Thoracic aorta (tissue), 2 donors: ENCODE results near the gene ZHX3. TPM values are rescaled to one million over a fixed set of nuclear protein-coding genes. Genes with fewer than 3 reads are reported as not detected.

ENCODE experiments used
- ATAC-seq: fragments of 150-250 bp; one replicate; pipeline ENCODE4 v1.8.0; 2017; ENCODE audit warnings: low read depth; ENCODE audit not compliant: insufficient number of reproducible peaks, low FRiP score
- DNase-seq: peaks from one replicate; pipeline ENCODE4 v3.0.0-alpha.2; 2020; ENCODE audit warnings: low spot score
- H3K27ac ChIP-seq, 2 donors: fragments of 200-600 bp; sonication (generic); 1 replicate in 1 of 2; 2 replicates in 1 of 2; pipeline ENCODE4 v1.5.1; 2016; ENCODE audit warnings: mild to moderate bottlenecking in 2 of 2, moderate library complexity in 2 of 2
- H3K27me3 ChIP-seq: fragments of 200-600 bp; sonication (generic); replicated peaks from 2 replicates; pipeline ENCODE4 v1.6.0; 2016; ENCODE audit warnings: mild to moderate bottlenecking; ENCODE audit not compliant: insufficient read depth
- H3K36me3 ChIP-seq: fragments of 200-600 bp; sonication (generic); one replicate; pipeline ENCODE4 v1.5.1; 2016
- H3K4me1 ChIP-seq, 2 donors: fragments of 200-600 bp; sonication (generic); 1 replicate in 1 of 2; 2 replicates in 1 of 2; pipeline versions ENCODE4 v1.5.1 to v1.6.0; 2016; ENCODE audit warnings: low read depth in 2 of 2, mild to moderate bottlenecking in 1 of 2; ENCODE audit not compliant: control insufficient read depth in 1 of 2
- H3K4me3 ChIP-seq: fragments of 200-600 bp; sonication (generic); 2 replicates; pipeline ENCODE4 v1.5.1; 2016; ENCODE audit warnings: mild to moderate bottlenecking
- H3K9me3 ChIP-seq: fragments of 200-600 bp; sonication (generic); 2 replicates; pipeline ENCODE4 v1.5.1; 2016
- CTCF ChIP-seq: fragments of 200-600 bp; sonication (generic); IDR thresholded peaks from one replicate; pipeline ENCODE4 v1.5.1; 2019; ENCODE audit warnings: antibody characterized with exemption
- total RNA-seq, 2 donors: library from RNA; depleted of rRNA; stranded (reverse); fragments of >200 nt; gene quantifications; one replicate each; pipeline versions ENCODE4 v1.1.0 to v1.2.3, GENCODE V29; 2016

Gene ZHX3
- total RNA-seq, 2 donors from 2014 or later: 60.8 to 74.9 TPM

GRCh38 chr20:41229259-41229658 lies 88.3 kb downstream of the ZHX3 start:
- no peak overlapping the region for H3K4me3 ChIP-seq
- H3K27me3 ChIP-seq: no peaks in the 10 kb centered on the region
- no peak overlapping the region for H3K27ac ChIP-seq
- no peaks in the 10 kb centered on the region for H3K9me3 ChIP-seq
- H3K36me3 ChIP-seq: no peaks in the 10 kb centered on the region
- ATAC-seq (no peak), DNase-seq (no peak)
- no peak for TF ChIP-seq CTCF
- peaks cover 20 to 41% of the 10 kb centered on the region in 2 donors for H3K4me1 ChIP-seq

- no peaks in the 10 kb centered on the region for H3K9me3 ChIP-seq
- no peaks in the 10 kb centered on the region for H3K27me3 ChIP-seq
- no peak for TF ChIP-seq CTCF
- H3K27ac ChIP-seq: no peak overlapping the region
- no peak for ATAC-seq
- H3K4me3 ChIP-seq: no peak overlapping the region
- no peak for DNase-seq
- H3K4me1 ChIP-seq: peaks cover 16 to 40% of the 10 kb centered on the region in 2 donors
- H3K36me3 ChIP-seq: no peaks in the 10 kb centered on the region
Observed at GRCh38 chr20:41228858-41229257, 88.7 kb downstream of the ZHX3 start.

- Histone ChIP-seq H3K36me3 (no peaks in the 10 kb centered on the region), H3K4me1 (peaks cover 15 to 39% of the 10 kb centered on the region in 2 donors), H3K27ac (no peak overlapping the region), H3K4me3 (no peak overlapping the region), H3K9me3 (no peaks in the 10 kb centered on the region), H3K27me3 (no peaks in the 10 kb centered on the region)
- TF ChIP-seq CTCF: no peak
- DNase-seq: no peak
- no peak for ATAC-seq
Observed at GRCh38 chr20:41226426-41226825, 91.1 kb downstream of the ZHX3 start.

GRCh38 chr20:41225091-41225490 lies 92.4 kb downstream of the ZHX3 start:
- no peak for ATAC-seq
- TF ChIP-seq CTCF: no peak
- no peak overlapping the region for H3K4me3 ChIP-seq
- peaks cover 15 to 50% of the 10 kb centered on the region in 2 donors for H3K4me1 ChIP-seq
- DNase-seq: no peak
- no peaks in the 10 kb centered on the region for H3K27me3 ChIP-seq
- H3K9me3 ChIP-seq: no peaks in the 10 kb centered on the region
- H3K36me3 ChIP-seq: no peaks in the 10 kb centered on the region
- H3K27ac ChIP-seq: no peak overlapping the region

GRCh38 chr20:41224281-41224680 lies 93.2 kb downstream of the ZHX3 start:
- DNase-seq (no peak), ATAC-seq (no peak)
- no peak overlapping the region for H3K27ac ChIP-seq
- peaks cover 15 to 54% of the 10 kb centered on the region in 2 donors for H3K4me1 ChIP-seq
- H3K36me3 ChIP-seq: no peaks in the 10 kb centered on the region
- TF ChIP-seq CTCF: no peak
- H3K27me3 ChIP-seq: no peaks in the 10 kb centered on the region
- H3K9me3 ChIP-seq: no peaks in the 10 kb centered on the region
- H3K4me3 ChIP-seq: no peak overlapping the region
